ENCODE measurements around the gene PSMB9. TPM values are rescaled to one million over a fixed set of nuclear protein-coding genes. Genes with fewer than 3 reads are reported as not detected.

Gene PSMB9
- total and polyA plus RNA-seq, 9 of the 15 experiments (the other 6 are each of a cell fraction or from before 2014, with no cell fraction given): 1.1 to 3.7 (median 2.4) TPM

DNA sequence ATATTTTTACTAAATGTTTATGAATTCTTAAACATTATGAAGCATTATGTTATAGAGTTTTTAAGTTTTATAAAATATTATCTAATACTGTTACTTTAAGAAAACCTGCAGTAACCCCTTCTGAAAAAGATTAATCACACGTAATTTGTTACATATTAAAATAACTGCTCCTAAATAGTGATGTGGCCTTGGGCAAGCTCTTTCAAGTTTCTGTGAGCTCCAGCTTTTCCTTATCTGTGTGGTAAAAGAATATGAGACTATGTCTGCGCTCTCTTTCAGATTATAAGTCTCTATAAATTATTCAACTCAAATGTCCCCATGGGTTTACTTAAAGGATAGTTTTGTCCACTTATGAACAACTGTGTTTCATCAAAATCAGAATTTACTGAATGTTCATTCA, 54.9 kb downstream of the PSMB9 start:
- in situ Hi-C loops (cut with MboI): no loop called here
- no peak overlapping the region for H3K27ac ChIP-seq (ENCODE audit: extremely low read depth, low read depth, low read length)
- no TSS peak for BruUV-seq (replicated peaks)
- no peaks in the 10 kb centered on the region for H3K36me3 ChIP-seq (ENCODE audit: control insufficient read depth, insufficient read depth, low read length)
- H2AFZ ChIP-seq (ENCODE audit: low read depth, low read length): no peak overlapping the region
- ChIA-PET CTCF (ENCODE audit: low intra/inter-chr PET ratio) (no interaction called here), POLR2A (interaction anchor here (0.6 to 1.2 kb wide), 2 partner anchors 63 to 233 kb away, joined by 3 read pairs; no protein-coding TSS in a partner anchor)
- no peaks in the 10 kb centered on the region for H4K20me1 ChIP-seq (replicated peaks; ENCODE audit: control insufficient read depth, insufficient read depth, low read length)
- peaks cover 4 to 9% of the 10 kb centered on the region in 2 experiments; a peak in 2 of 5 replicates for H3K27me3 ChIP-seq (ENCODE audit: control insufficient read depth in 2 of 2, insufficient read depth in 2 of 2, low read length in 2 of 2)
- DNase-seq (ENCODE audit: extremely low read depth in 1 of 4, low spot score in 3 of 4): no peak
- H3K79me2 ChIP-seq (ENCODE audit: control insufficient read depth, insufficient read depth, low read length): no peaks in the 10 kb centered on the region
- intact Hi-C loops (cut with micrococcal nuclease): no loop called here
- H3K9ac ChIP-seq (ENCODE audit: insufficient read depth in 1 of 2, low read depth in 2 of 2, low read length in 2 of 2): no peak overlapping the region
- no peak overlapping the region for H3K4me2 ChIP-seq (ENCODE audit: insufficient read depth, low read length)
- FAIRE-seq: no peak
- 0% methylated on average over 2 of the region's 2 CpGs for WGBS (ENCODE audit: insufficient coverage, low coverage, missing lambda C conversion rate)
- ATAC-seq: no peak
- no peaks in the 10 kb centered on the region for H3K9me3 ChIP-seq (replicated peaks; ENCODE audit: control insufficient read depth, insufficient read depth, low read depth, low read length)
- no peaks in the 10 kb centered on the region for H3K9me1 ChIP-seq (ENCODE audit: control insufficient read depth, insufficient read depth, low read length)
- no peak overlapping the region for H3K4me3 ChIP-seq
- no peaks in the 10 kb centered on the region for H3K4me1 ChIP-seq (replicated peaks in 1 of 2; ENCODE audit: control insufficient read depth in 2 of 2, insufficient read depth in 2 of 2, low read length in 2 of 2)
- TF ChIP-seq HNRNPLL (IDR thresholded peaks at IDR 0.05; ENCODE audit: low read depth, low read length, poor library complexity, severe bottlenecking) (no peak), ZNF57 (CRISPR knock-in tag; IDR thresholded peaks at IDR 0.05) (no peak), TRIM24 (IDR thresholded peaks at IDR 0.05) (no peak), RFX5 (IDR thresholded peaks at IDR 0.05; ENCODE audit: low read depth, low read length) (no peak), TCF3 (CRISPR knock-in tag; IDR thresholded peaks at IDR 0.05) (no peak)
- TF ChIP-seq, protein P1, sequence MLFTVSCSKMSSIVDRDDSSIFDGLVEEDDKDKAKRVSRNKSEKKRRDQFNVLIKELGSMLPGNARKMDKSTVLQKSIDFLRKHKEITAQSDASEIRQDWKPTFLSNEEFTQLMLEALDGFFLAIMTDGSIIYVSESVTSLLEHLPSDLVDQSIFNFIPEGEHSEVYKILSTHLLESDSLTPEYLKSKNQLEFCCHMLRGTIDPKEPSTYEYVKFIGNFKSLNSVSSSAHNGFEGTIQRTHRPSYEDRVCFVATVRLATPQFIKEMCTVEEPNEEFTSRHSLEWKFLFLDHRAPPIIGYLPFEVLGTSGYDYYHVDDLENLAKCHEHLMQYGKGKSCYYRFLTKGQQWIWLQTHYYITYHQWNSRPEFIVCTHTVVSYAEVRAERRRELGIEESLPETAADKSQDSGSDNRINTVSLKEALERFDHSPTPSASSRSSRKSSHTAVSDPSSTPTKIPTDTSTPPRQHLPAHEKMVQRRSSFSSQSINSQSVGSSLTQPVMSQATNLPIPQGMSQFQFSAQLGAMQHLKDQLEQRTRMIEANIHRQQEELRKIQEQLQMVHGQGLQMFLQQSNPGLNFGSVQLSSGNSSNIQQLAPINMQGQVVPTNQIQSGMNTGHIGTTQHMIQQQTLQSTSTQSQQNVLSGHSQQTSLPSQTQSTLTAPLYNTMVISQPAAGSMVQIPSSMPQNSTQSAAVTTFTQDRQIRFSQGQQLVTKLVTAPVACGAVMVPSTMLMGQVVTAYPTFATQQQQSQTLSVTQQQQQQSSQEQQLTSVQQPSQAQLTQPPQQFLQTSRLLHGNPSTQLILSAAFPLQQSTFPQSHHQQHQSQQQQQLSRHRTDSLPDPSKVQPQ (CRISPR knock-in tag; IDR thresholded peaks at IDR 0.05; ENCODE audit: borderline replicate concordance): no peak
- TF ChIP-seq, protein P2, sequence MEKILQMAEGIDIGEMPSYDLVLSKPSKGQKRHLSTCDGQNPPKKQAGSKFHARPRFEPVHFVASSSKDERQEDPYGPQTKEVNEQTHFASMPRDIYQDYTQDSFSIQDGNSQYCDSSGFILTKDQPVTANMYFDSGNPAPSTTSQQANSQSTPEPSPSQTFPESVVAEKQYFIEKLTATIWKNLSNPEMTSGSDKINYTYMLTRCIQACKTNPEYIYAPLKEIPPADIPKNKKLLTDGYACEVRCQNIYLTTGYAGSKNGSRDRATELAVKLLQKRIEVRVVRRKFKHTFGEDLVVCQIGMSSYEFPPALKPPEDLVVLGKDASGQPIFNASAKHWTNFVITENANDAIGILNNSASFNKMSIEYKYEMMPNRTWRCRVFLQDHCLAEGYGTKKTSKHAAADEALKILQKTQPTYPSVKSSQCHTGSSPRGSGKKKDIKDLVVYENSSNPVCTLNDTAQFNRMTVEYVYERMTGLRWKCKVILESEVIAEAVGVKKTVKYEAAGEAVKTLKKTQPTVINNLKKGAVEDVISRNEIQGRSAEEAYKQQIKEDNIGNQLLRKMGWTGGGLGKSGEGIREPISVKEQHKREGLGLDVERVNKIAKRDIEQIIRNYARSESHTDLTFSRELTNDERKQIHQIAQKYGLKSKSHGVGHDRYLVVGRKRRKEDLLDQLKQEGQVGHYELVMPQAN (IDR thresholded peaks at IDR 0.05; ENCODE audit: borderline replicate concordance): no peak
- TF ChIP-seq, protein P3, sequence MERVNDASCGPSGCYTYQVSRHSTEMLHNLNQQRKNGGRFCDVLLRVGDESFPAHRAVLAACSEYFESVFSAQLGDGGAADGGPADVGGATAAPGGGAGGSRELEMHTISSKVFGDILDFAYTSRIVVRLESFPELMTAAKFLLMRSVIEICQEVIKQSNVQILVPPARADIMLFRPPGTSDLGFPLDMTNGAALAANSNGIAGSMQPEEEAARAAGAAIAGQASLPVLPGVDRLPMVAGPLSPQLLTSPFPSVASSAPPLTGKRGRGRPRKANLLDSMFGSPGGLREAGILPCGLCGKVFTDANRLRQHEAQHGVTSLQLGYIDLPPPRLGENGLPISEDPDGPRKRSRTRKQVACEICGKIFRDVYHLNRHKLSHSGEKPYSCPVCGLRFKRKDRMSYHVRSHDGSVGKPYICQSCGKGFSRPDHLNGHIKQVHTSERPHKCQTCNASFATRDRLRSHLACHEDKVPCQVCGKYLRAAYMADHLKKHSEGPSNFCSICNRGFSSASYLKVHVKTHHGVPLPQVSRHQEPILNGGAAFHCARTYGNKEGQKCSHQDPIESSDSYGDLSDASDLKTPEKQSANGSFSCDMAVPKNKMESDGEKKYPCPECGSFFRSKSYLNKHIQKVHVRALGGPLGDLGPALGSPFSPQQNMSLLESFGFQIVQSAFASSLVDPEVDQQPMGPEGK (CRISPR knock-in tag; IDR thresholded peaks at IDR 0.05; ENCODE audit: borderline replicate concordance): no peak
- TF ChIP-seq, protein P4, sequence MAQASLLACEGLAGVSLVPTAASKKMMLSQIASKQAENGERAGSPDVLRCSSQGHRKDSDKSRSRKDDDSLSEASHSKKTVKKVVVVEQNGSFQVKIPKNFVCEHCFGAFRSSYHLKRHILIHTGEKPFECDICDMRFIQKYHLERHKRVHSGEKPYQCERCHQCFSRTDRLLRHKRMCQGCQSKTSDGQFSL (CRISPR knock-in tag; IDR thresholded peaks at IDR 0.05): no peak
- TF ChIP-seq, protein P4 (tag; IDR thresholded peaks at IDR 0.05): no peak

All from K562 (cell line).